K562 (cell line): ENCODE results near the gene CCDC78. TPM values are rescaled to one million over a fixed set of nuclear protein-coding genes. Genes with fewer than 3 reads are reported as not detected.

Experiments used
- CHD1 ChIP-seq: fragments of 200-600 bp; sonication (generic); IDR thresholded peaks from one replicate; pipeline ENCODE4 v1.6.1; 2012; ENCODE audit warnings: mild to moderate bottlenecking, moderate library complexity, low read length, inconsistent platforms
- CUX1 ChIP-seq: fragments of 200-800 bp; sonication (Bioruptor generic); IDR thresholded peaks from 2 replicates; pipeline ENCODE4 v1.6.1; 2016; ENCODE audit warnings: missing genetic modification characterization, missing compliant biosample characterization
- DIDO1 ChIP-seq: fragments of 450-650 bp; IDR thresholded peaks from 2 replicates; pipeline ENCODE4 v1.6.1; 2016; ENCODE audit warnings: low read depth, missing biosample characterization, missing genetic modification characterization
- MTA1 ChIP-seq: fragments of 450-650 bp; IDR thresholded peaks from 2 replicates; pipeline ENCODE4 v1.6.1; 2017; ENCODE audit warnings: borderline replicate concordance
- RNF219 ChIP-seq: fragments of 250-450 bp; sonication (Bioruptor Pico); IDR thresholded peaks from 2 replicates; pipeline ENCODE4 v1.5.0; 2022; ENCODE audit warnings: mild to moderate bottlenecking
- SMARCB1 ChIP-seq: IDR thresholded peaks from 2 replicates; pipeline ENCODE4 v1.6.1; 2011; ENCODE audit warnings: improper control_type of control experiment, low read depth; ENCODE audit not compliant: insufficient read length
- polyA plus RNA-seq, 8 experiments: library from polyadenylated mRNA; depleted of rRNA in 4 of 8; stranded (reverse) in 5 of 8; unstranded in 3 of 8; fragments of >200 nt; fragmentation: Nextera tagmentation in 2 of 8; fragmentation: Illumina TruSeq in 1 of 8; extraction: Ambion mirVana in 2 of 8; extraction: Trizol in 1 of 8; gene quantifications; 2 replicates each; pipeline versions ENCODE4 v1.2.1 to v1.2.3, GENCODE V29; 2011 to 2014; ENCODE audit warnings: inconsistent platforms in 1 of 8, missing spikeins in 1 of 8
- total RNA-seq, 7 experiments: library from RNA; depleted of rRNA in 6 of 7; stranded (reverse); fragments of >200 nt in 6 of 7; fragmentation: Illumina TruSeq in 2 of 7; extraction: Trizol in 2 of 7; gene quantifications; 2 replicates each; pipeline versions ENCODE4 v1.2.1 to v1.2.3, GENCODE V29; 2011 to 2021; ENCODE audit warnings: low replicate concordance in 1 of 7
- TF ChIP-seq, protein P1 (sequence below): sonication (generic); formaldehyde crosslinking; IDR thresholded peaks from 2 replicates; pipeline ENCODE4 v1.8.0; 2023; ENCODE audit warnings: mild to moderate bottlenecking, missing genetic modification reagents
- TF ChIP-seq, protein P2 (sequence below): fragments of 250-450 bp; sonication (Bioruptor Pico); IDR thresholded peaks from 2 replicates; pipeline ENCODE4 v1.9.0; 2021; ENCODE audit warnings: mild to moderate bottlenecking

The CCDC78 gene
- total and polyA plus RNA-seq, 9 of the 15 experiments (the other 6 are each of a cell fraction or from before 2014, with no cell fraction given), result 0.24 to 17.7 (median 2.9) TPM

DNA sequence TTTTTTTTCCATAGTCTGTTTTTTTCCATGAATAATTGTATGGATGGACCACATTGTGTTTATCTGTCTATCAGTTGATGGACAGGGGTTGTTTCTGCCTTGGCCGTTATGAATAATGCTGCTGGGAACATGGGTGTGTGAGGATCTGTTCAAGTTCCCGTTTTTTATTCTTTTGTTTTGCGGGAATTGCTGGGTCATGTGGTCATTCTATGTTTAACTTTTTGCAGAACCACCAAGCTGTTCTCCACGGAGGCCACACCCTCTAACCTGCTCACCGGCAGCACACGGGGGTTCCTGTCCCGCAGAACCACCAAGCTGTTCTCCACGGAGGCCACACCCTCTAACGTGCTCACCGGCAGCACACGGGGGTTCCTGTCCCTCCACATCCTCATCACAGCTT lies 28.4 kb upstream of the CCDC78 start (continued):
- TF ChIP-seq, protein P1, sequence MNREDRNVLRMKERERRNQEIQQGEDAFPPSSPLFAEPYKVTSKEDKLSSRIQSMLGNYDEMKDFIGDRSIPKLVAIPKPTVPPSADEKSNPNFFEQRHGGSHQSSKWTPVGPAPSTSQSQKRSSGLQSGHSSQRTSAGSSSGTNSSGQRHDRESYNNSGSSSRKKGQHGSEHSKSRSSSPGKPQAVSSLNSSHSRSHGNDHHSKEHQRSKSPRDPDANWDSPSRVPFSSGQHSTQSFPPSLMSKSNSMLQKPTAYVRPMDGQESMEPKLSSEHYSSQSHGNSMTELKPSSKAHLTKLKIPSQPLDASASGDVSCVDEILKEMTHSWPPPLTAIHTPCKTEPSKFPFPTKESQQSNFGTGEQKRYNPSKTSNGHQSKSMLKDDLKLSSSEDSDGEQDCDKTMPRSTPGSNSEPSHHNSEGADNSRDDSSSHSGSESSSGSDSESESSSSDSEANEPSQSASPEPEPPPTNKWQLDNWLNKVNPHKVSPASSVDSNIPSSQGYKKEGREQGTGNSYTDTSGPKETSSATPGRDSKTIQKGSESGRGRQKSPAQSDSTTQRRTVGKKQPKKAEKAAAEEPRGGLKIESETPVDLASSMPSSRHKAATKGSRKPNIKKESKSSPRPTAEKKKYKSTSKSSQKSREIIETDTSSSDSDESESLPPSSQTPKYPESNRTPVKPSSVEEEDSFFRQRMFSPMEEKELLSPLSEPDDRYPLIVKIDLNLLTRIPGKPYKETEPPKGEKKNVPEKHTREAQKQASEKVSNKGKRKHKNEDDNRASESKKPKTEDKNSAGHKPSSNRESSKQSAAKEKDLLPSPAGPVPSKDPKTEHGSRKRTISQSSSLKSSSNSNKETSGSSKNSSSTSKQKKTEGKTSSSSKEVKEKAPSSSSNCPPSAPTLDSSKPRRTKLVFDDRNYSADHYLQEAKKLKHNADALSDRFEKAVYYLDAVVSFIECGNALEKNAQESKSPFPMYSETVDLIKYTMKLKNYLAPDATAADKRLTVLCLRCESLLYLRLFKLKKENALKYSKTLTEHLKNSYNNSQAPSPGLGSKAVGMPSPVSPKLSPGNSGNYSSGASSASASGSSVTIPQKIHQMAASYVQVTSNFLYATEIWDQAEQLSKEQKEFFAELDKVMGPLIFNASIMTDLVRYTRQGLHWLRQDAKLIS, result no peak
- TF ChIP-seq RNF219 (CRISPR knock-in tag), result no peak
- TF ChIP-seq MTA1, result no peak
- no peak for TF ChIP-seq DIDO1 (tag)
- TF ChIP-seq, protein P2, sequence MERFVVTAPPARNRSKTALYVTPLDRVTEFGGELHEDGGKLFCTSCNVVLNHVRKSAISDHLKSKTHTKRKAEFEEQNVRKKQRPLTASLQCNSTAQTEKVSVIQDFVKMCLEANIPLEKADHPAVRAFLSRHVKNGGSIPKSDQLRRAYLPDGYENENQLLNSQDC (CRISPR knock-in tag), result no peak
- TF ChIP-seq CHD1, result no peak
- no peak for TF ChIP-seq CUX1
- TF ChIP-seq SMARCB1, result no peak
